Activated CD4-positive, CD25-positive, alpha-beta regulatory T cell (primary cell): ENCODE data around the gene SF3B1.
"Not testable (repeated sequence)": the region's sequence is repeated elsewhere in the genome, so short reads cannot be mapped to it uniquely, and the experiment has no call there.

Experiments used
- DNase-seq, 4 experiments: peaks; one replicate each; lab custom pipeline; 2025; lab: John Stamatoyannopoulos, UW

Gene SF3B1

GRCh38 chr2:197435598-197436420, 981 bp upstream of the SF3B1 start:
- DNase-seq: no peak

- no peak for DNase-seq
Measured at GRCh38 chr2:197433780-197434438, 919 bp downstream of the SF3B1 start.

- not testable (repeated sequence) for DNase-seq
Measured at GRCh38 chr2:197432527-197432926, 2.3 kb downstream of the SF3B1 start.

GRCh38 chr2:197431858-197432257, 3.0 kb downstream of the SF3B1 start:
- DNase-seq: no peak

- DNase-seq: no peak
Measured at GRCh38 chr2:197427986-197428385, 6.8 kb downstream of the SF3B1 start.

- DNase-seq: no peak
Measured at GRCh38 chr2:197426723-197427603, 7.9 kb downstream of the SF3B1 start.

GRCh38 chr2:197425550-197425949, 9.3 kb downstream of the SF3B1 start:
- no peak for DNase-seq

- no peak for DNase-seq
Measured at GRCh38 chr2:197423307-197423706, 11.5 kb downstream of the SF3B1 start.

GRCh38 chr2:197419438-197419837, 15.4 kb downstream of the SF3B1 start:
- no peak for DNase-seq

GRCh38 chr2:197416268-197416667, 18.6 kb downstream of the SF3B1 start:
- DNase-seq: no peak

- no peak for DNase-seq
Measured at GRCh38 chr2:197414515-197414914, 20.3 kb downstream of the SF3B1 start.

- DNase-seq: no peak
Measured at GRCh38 chr2:197414039-197414438, 20.8 kb downstream of the SF3B1 start.

GRCh38 chr2:197405582-197405981, 29.2 kb downstream of the SF3B1 start:
- no peak for DNase-seq

- DNase-seq: no peak
Measured at GRCh38 chr2:197399887-197400540, 34.8 kb downstream of the SF3B1 start.

- DNase-seq: no peak
Measured at GRCh38 chr2:197398913-197399312, 35.9 kb downstream of the SF3B1 start.

- no peak for DNase-seq
Measured at GRCh38 chr2:197391220-197391717, 43.6 kb downstream of the SF3B1 start.

- no peak for DNase-seq
Measured at GRCh38 chr2:197388866-197389587, 45.8 kb downstream of the SF3B1 start.

GRCh38 chr2:197387179-197387578, 47.6 kb downstream of the SF3B1 start:
- no peak for DNase-seq

- DNase-seq: no peak
Measured at GRCh38 chr2:197386242-197386641, 48.6 kb downstream of the SF3B1 start.

- DNase-seq: no peak
Measured at GRCh38 chr2:197383825-197384224, 51.0 kb downstream of the SF3B1 start.

GRCh38 chr2:197381641-197382040, 53.2 kb downstream of the SF3B1 start:
- DNase-seq: no peak
